HEK293T (cell line): Measurements from ENCODE around the gene SIAE.
A peak's percentile ranks its signal among the peaks of the same experiment; 100 is the strongest.

ENCODE experiments used
- CTCF ChIA-PET: fragments of 350-600 bp; formaldehyde crosslinking; extraction: SDS; loops from one replicate; lab custom pipeline; 2021; ENCODE audit warnings: antibody characterized with exemption, inconsistent platforms; lab: Yijun Ruan, JAX
- POLR2A ChIA-PET: fragments of 350-600 bp; formaldehyde crosslinking; extraction: SDS; loops from one replicate; lab custom pipeline; 2020; ENCODE audit warnings: antibody characterized with exemption, inconsistent platforms; lab: Yijun Ruan, JAX
- DNase-seq: peaks from one replicate; pipeline ENCODE4 v3.0.0; 2012; ENCODE audit warnings: mixed read lengths; ENCODE audit errors: extremely low spot score
- ARNT ChIP-seq: fragments of 450-650 bp; IDR thresholded peaks from 2 replicates; pipeline ENCODE4 v1.6.1; 2017; ENCODE audit warnings: mild to moderate bottlenecking
- BHLHE40 ChIP-seq: fragments of 450-650 bp; IDR thresholded peaks from 2 replicates; pipeline ENCODE4 v1.6.1; 2016; ENCODE audit warnings: mild to moderate bottlenecking, moderate library complexity, borderline replicate concordance
- CTBP1 ChIP-seq: fragments of 450-650 bp; IDR thresholded peaks from 2 replicates; pipeline ENCODE4 v1.6.1; 2016; ENCODE audit warnings: borderline replicate concordance
- ELF4 ChIP-seq: fragments of 450-650 bp; IDR thresholded peaks from 2 replicates; pipeline ENCODE4 v1.6.1; 2017; ENCODE audit warnings: antibody characterized with exemption
- FOXA1 ChIP-seq: fragments of 450-650 bp; IDR thresholded peaks from 2 replicates; pipeline ENCODE4 v1.6.1; 2016; ENCODE audit warnings: mild to moderate bottlenecking
- FOXK2 ChIP-seq: fragments of 450-650 bp; IDR thresholded peaks from 2 replicates; pipeline ENCODE4 v1.6.1; 2016; ENCODE audit warnings: mild to moderate bottlenecking
- FOXM1 ChIP-seq: fragments of 450-650 bp; IDR thresholded peaks from 2 replicates; pipeline ENCODE4 v1.6.1; 2017; ENCODE audit warnings: mild to moderate bottlenecking, borderline replicate concordance
- HDGF ChIP-seq: fragments of 450-650 bp; IDR thresholded peaks from 2 replicates; pipeline ENCODE4 v1.6.1; 2017; ENCODE audit warnings: antibody characterized with exemption, borderline replicate concordance
- L3MBTL2 ChIP-seq: fragments of 450-650 bp; conservative IDR thresholded peaks from 2 replicates; pipeline ENCODE4 v1.6.1; 2016; ENCODE audit warnings: mild to moderate bottlenecking
- LEF1 ChIP-seq: fragments of 450-650 bp; IDR thresholded peaks from 2 replicates; pipeline ENCODE4 v1.6.1; 2017; ENCODE audit warnings: mild to moderate bottlenecking, borderline replicate concordance
- NFRKB ChIP-seq: fragments of 450-650 bp; IDR thresholded peaks from 2 replicates; pipeline ENCODE4 v1.6.1; 2016; ENCODE audit warnings: mild to moderate bottlenecking, moderate library complexity
- SP1 ChIP-seq: fragments of 450-650 bp; IDR thresholded peaks from 2 replicates; pipeline ENCODE4 v1.6.1; 2017
- SUZ12 ChIP-seq: fragments of 450-650 bp; IDR thresholded peaks from 2 replicates; pipeline ENCODE4 v1.6.1; 2016; ENCODE audit warnings: mild to moderate bottlenecking
- TARDBP ChIP-seq: fragments of 450-650 bp; IDR thresholded peaks from 2 replicates; pipeline ENCODE4 v1.6.1; 2016
- ZNF384 ChIP-seq: fragments of 450-650 bp; IDR thresholded peaks from 2 replicates; pipeline ENCODE4 v1.6.1; 2016
- TF ChIP-seq, protein P1 (sequence below): fragments of 450-650 bp; IDR thresholded peaks from 2 replicates; pipeline ENCODE4 v1.6.1; 2016

SIAE gene

DNA sequence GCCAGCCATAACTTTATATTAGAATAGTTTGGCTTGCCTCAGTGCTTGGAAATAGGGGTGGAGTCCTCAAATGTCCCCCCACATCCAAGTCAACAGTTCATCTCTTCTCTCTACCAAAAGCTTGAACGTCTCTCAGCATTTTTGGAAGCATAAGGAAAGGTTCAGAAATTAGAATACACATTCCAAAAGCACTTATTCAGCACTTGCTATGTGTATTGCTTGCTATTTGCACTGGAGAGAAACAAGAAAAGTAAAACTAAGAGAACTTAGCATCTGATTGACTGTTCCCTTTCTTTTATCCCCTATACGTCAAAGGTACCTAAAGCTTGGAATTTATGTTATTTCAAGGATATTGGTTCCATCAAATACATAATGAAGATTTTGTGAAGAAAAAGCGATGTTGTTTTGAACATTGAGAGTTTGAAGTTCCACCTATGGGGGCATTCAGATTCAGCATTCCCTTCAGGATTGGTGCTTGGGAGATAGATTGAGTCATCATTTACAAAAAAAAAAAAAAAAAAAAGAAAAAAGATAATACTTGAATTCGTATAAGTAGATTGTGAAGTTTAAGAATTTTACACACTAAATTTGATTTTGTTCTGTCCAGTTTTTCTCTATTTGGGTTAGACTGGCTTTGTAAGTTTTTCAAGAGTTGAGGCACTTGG, 49.5 kb downstream of the SIAE start:
- no peak for DNase-seq
- ChIA-PET POLR2A (no interaction called here), CTCF (interaction anchor here (0.6 kb wide), 1 partner anchor 208 kb away, joined by 5 read pairs; no protein-coding TSS in a partner anchor)
- TF ChIP-seq SP1 = no peak

DNA sequence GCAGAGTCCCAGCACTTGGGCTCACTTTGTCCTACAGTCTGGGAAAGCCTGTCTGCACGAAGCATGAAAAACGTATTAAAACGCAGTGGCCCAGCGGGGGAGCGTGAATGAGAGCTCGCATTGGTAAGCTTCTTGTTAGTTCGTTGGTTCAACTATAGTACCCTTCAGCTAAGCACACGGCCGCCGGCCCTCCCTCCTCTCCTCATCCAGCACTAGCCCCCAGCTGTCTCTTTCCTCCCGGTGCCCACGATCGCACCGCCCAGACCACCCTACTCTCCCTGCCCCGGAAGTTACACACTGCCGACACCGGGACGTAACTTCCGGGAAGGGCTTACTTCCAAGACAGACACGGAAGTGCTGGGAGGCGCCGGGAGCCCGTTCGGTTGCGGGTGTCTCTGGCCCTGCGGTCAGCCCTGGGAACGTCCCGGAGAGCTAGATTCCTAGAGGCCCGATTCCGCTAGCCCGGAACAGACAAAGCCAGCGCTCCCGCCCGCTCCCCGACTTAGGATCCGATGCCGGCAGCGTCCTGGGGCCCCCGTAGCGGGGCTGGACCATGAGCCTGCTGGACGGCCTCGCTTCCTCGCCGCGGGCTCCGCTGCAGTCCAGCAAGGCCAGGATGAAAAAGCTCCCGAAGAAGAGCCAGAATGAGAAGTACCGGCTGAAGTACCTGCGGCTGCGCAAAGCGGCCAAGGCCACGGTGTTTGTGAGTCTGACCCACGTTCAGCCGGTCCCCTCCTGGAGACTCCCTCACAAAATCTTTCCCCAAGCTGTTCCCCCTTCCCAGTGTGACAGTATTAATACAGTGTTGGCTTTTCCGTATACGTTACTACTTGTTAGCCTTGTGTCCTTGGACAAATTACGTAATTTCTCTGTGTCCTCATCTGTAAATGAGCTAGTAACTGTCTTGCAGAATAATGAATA, 50.7 kb downstream of the SIAE start, which contains the start of gene TBRG1:
Gene TBRG1 (plus strand): TSS at position 334 of the 921 bp plus-strand sequence. CDS start 220 bp downstream, at position 554.
- peak; percentile 92 for DNase-seq
- POLR2A ChIA-PET = interaction anchor here (0.6 to 1.6 kb wide), 12 partner anchors 9 to 253 kb away, joined by 3 to 11 read pairs (median 4); no protein-coding TSS in a partner anchor
- TF ChIP-seq ELF4 = peak; percentile 93
- TF ChIP-seq FOXK2 = no peak
- TF ChIP-seq SUZ12 = no peak
- peak; percentile 69 for TF ChIP-seq L3MBTL2
- 0 out of 2 replicates have a peak, but pooled peaks have one; percentile 29 for TF ChIP-seq HDGF
- TF ChIP-seq BHLHE40 = no peak
- TF ChIP-seq, protein P1, sequence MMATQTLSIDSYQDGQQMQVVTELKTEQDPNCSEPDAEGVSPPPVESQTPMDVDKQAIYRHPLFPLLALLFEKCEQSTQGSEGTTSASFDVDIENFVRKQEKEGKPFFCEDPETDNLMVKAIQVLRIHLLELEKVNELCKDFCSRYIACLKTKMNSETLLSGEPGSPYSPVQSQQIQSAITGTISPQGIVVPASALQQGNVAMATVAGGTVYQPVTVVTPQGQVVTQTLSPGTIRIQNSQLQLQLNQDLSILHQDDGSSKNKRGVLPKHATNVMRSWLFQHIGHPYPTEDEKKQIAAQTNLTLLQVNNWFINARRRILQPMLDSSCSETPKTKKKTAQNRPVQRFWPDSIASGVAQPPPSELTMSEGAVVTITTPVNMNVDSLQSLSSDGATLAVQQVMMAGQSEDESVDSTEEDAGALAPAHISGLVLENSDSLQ = peak; percentile 49
- CTCF ChIA-PET = no interaction called here

DNA sequence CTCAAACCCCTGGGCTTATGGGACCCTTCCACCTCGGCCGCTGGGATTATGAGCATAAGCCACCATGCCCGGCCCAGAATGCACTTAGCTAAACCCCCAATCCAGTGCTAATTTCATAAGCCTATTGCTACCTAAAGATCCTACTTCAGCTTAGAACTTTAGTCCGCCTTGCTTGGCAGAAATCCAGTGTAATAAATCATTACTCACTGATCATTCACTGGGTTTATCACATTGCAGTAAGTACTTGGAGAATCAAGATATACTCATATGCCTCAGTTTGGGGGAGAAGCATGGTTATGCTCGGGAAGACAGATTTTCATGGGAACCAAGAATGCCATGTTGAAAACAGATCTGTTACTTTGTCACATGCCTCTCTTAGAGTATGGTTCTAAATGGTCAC, 54.7 kb downstream of the SIAE start:
- TF ChIP-seq, protein P1 = 0 out of 2 replicates have a peak, but pooled peaks have one; percentile 21
- TF ChIP-seq CTBP1 = no peak
- no peak for TF ChIP-seq SP1
- CTCF ChIA-PET = no interaction called here
- POLR2A ChIA-PET = no interaction called here
- no peak for DNase-seq

DNA sequence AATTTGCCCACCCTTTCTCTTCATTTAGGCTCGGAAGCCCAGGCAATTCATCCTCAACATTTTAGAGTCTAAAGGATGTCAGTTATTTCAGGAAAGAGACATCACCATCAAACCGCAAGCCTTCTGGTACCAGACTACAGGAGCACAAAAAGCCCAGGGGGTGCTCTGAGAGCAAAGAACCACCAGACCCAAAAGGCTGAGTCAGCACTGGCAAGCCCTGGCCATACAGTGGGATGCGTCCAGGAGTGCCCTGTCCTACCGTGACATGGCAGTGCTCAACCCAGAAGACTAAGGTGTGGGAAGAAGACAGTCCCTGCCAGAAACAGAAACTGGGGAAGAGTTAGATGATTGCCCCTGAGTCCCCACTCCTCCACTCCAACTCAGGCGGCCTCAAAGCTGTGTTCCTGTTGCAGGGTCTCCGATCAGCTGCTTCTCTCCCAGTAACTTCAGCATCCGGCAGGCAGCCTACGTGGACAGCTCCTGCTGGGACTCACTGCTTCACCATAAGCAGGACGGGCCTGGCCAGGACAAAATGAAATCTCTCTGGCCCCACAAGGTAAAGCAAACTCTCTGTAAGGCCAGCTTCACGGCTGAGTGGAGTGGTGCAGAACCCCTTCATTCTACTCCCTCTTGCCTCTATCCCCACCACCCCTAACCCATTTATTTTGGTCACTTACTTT, 60.8 kb downstream of the SIAE start:
- CTCF ChIA-PET = no interaction called here
- no peak for DNase-seq
- no peak for TF ChIP-seq SUZ12
- no peak for TF ChIP-seq ELF4
- TF ChIP-seq ARNT = no peak
- no peak for TF ChIP-seq L3MBTL2
- TF ChIP-seq LEF1 = no peak
- TF ChIP-seq FOXM1 = no peak
- TF ChIP-seq CTBP1 = no peak
- TF ChIP-seq ZNF384 = no peak
- no peak for TF ChIP-seq HDGF
- no peak for TF ChIP-seq BHLHE40
- no peak for TF ChIP-seq FOXK2
- TF ChIP-seq, protein P1 = no peak
- TF ChIP-seq NFRKB = no peak
- no peak for TF ChIP-seq SP1
- TF ChIP-seq FOXA1 = no peak
- TF ChIP-seq TARDBP = no peak
- POLR2A ChIA-PET = no interaction called here

DNA sequence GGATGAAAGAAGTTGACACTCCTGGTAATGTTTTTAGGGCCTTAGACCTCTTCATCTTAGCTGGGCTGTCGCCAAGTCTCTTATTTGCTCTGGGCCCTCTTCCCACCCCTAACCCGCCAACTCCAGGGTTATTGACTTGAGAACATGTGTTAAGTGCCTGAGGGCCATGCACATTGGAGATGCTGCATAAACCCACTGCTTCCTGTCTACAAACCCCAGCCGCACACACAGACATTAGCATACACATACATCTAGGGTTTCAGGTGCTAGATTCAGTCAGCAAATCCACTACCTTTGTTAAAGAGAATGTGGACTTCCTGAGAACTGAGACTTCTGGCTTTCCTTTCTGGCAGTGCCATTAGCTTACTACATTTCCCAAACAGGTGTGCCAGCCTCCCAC, 61.5 kb downstream of the SIAE start:
- POLR2A ChIA-PET = interaction anchor here (0.6 kb wide), 1 partner anchor 10 kb away, joined by 3 read pairs; no protein-coding TSS in a partner anchor
- DNase-seq = no peak
- no peak for TF ChIP-seq ZNF384
- TF ChIP-seq LEF1 = no peak
- TF ChIP-seq FOXK2 = no peak
- no peak for TF ChIP-seq L3MBTL2
- TF ChIP-seq TARDBP = no peak
- no peak for TF ChIP-seq NFRKB
- TF ChIP-seq FOXM1 = no peak
- TF ChIP-seq SUZ12 = no peak
- TF ChIP-seq BHLHE40 = no peak
- no peak for TF ChIP-seq ELF4
- no peak for TF ChIP-seq HDGF
- TF ChIP-seq FOXA1 = no peak
- no peak for TF ChIP-seq SP1
- CTCF ChIA-PET = interaction anchor here (0.6 kb wide), 1 partner anchor 15 kb away, joined by 4 read pairs; no protein-coding TSS in a partner anchor

DNA sequence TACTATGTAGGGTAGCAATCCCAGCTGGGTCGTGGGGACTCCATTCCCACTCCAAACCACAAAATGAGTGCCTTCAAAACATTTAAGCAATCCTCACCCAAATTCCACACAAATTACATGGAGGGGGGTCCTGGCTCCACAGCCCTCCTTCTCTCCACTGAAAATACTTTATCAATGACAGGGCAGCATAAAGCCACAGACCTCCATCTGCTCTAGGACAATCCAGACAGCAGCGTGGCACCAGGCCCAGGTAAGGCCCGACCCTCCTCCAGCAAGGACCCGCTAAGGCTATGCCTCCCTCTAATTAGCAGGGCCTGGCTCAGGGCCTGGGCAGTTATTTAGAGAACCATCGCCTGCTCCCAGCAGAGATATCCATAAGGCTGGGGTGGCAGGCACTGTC, 62.5 kb downstream of the SIAE start, which contains the start of gene PANX3:
Gene PANX3 (plus strand): TSS at position 365 of the 400 bp plus-strand sequence. CDS start 129 bp downstream, outside the sequence.
- no peak for DNase-seq
- no peak for TF ChIP-seq FOXK2
- no peak for TF ChIP-seq ARNT
- no peak for TF ChIP-seq CTBP1
- no peak for TF ChIP-seq FOXA1
- no peak for TF ChIP-seq SUZ12
- ChIA-PET CTCF (no interaction called here), POLR2A (interaction anchor here (1.5 kb wide), 1 partner anchor 12 kb away, joined by 7 read pairs; the partner anchor contains the start of gene TBRG1)
